GM06990 (cell line): Measurements from ENCODE around the gene ATXN7L1.

Experiments
- DNase-seq: peaks from one replicate; pipeline ENCODE4 v3.0.0-alpha.2; 2011; ENCODE audit not compliant: insufficient read length; ENCODE audit errors: extremely low read depth
- H3K27me3 ChIP-seq: replicated peaks from 2 replicates; pipeline ENCODE4 v1.6.0; 2011; ENCODE audit warnings: low read length; ENCODE audit not compliant: control insufficient read depth, insufficient read depth
- H3K36me3 ChIP-seq: 2 replicates; pipeline ENCODE4 v1.5.1; 2011; ENCODE audit warnings: low read length; ENCODE audit not compliant: control insufficient read depth, insufficient read depth
- H3K4me3 ChIP-seq: replicated peaks from 2 replicates; pipeline ENCODE4 v1.5.1; 2011; ENCODE audit warnings: low read depth, mild to moderate bottlenecking, control low read depth, low read length
- TF ChIP-seq, protein P1 (sequence below): IDR thresholded peaks from 2 replicates; pipeline ENCODE4 v1.5.1; 2011; ENCODE audit warnings: low read length, control low read depth, mild to moderate bottlenecking, inconsistent platforms; ENCODE audit not compliant: insufficient read depth, poor library complexity, severe bottlenecking

ATXN7L1 gene

DNA sequence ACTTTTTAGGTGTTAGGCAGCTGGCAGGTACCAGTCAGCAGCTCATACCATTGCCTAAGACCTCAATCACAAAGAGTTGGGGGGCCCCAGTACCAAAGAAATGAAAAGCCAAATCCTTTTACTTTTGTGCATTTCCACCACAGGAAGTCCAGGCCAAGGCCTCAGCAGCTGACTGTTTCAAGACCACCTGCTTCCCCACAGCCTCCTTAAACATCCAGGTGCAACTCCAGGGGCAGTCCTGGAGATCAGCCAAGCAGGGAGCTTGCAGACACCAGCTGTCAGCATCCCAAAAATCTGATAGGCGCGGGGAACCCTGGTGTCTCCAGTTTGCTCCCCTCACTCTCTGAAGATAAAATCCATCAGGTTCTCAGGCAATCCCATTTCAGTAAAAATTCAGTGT is 203.6 kb downstream of the ATXN7L1 start:
- Histone ChIP-seq H3K36me3 (no peaks in the 10 kb centered on the region), H3K27me3 (no peaks in the 10 kb centered on the region), H3K4me3 (no peak overlapping the region)
- TF ChIP-seq, protein P1, sequence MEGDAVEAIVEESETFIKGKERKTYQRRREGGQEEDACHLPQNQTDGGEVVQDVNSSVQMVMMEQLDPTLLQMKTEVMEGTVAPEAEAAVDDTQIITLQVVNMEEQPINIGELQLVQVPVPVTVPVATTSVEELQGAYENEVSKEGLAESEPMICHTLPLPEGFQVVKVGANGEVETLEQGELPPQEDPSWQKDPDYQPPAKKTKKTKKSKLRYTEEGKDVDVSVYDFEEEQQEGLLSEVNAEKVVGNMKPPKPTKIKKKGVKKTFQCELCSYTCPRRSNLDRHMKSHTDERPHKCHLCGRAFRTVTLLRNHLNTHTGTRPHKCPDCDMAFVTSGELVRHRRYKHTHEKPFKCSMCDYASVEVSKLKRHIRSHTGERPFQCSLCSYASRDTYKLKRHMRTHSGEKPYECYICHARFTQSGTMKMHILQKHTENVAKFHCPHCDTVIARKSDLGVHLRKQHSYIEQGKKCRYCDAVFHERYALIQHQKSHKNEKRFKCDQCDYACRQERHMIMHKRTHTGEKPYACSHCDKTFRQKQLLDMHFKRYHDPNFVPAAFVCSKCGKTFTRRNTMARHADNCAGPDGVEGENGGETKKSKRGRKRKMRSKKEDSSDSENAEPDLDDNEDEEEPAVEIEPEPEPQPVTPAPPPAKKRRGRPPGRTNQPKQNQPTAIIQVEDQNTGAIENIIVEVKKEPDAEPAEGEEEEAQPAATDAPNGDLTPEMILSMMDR = no peak
- no peak for DNase-seq

DNA sequence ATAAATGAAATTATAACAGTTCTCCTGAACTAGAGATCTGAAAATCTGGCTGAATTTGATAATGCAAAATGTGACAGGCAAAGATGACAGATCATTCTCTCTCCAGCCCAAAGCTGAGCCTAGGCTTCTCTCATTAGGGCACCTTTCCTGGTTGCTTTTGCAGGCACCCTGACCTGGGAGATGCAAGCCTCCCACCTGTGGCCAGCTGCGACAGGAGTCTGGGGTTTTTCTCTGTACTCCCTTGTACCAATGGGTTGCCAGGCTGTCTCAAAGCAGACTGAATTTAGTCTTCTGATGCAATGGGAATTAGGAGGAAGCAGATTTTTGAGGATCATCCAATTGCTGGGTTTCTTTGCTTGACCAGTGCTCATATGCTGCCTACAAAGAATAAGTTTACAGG is 210.1 kb downstream of the ATXN7L1 start:
- Histone ChIP-seq H3K4me3 (no peak overlapping the region), H3K36me3 (no peaks in the 10 kb centered on the region; the same call in none of the 2 replicates)
- no peak for DNase-seq

DNA sequence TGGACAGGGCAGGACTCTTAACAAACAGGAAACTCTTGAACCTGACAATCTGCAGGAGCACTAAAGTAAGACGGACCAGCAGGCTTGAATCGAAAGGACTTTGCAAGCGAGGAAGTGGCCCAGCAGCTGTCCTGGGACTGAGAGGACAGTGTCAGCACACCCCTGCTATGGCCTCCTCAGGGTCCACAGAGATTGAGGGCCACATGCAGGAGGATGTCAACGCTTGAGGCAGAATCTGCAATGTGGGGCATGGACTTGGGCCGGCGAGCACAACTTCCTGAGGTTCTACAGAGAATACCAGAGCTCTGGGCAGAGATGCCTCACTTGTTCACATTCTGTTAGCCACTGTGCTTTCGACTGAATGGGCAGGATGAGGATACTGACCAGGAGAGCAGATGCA is 210.7 kb downstream of the ATXN7L1 start:
- DNase-seq = no peak
- TF ChIP-seq, protein P1 = no peak
- Histone ChIP-seq H3K4me3 (no peak overlapping the region), H3K27me3 (no peaks in the 10 kb centered on the region), H3K36me3 (no peaks in the 10 kb centered on the region; the same call in none of the 2 replicates)

More for the DNA sequence above, 210.1 kb downstream of the ATXN7L1 start:
- TF ChIP-seq, protein P1 = no peak
- H3K27me3 ChIP-seq = no peaks in the 10 kb centered on the region

DNA sequence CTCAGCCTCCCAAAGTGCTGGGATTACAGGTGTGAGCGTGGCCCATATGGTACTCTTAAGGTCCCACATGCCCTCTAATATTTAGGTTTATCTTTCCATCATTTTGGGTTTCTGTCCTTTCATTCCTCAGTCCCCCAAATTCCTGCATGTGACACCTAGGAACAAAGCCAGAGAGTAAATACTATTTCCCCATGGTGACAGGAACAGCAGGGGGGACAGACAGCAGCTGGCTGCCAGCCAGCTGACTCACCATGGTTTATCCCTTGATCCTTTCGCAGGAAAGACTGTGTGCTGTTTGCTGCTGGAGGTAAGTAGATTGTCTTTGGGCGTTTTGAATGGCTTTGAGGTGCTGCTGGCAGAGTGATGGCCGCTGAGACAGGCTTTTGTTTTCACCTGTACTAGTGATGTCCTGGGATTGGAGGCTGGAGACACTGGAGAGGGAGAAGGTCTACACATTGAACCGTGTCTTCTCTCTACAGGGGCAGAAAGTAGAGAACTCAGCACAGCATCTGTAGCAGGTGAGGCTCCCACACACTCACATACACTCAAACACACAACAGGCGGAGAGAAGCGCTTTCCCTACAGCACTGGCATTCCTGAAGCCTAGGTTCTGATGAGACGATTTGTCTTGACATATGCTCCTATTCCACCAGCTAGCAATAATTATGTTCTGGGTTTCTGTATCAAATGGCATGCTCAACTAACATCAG is 211.4 kb downstream of the ATXN7L1 start:
- no peaks in the 10 kb centered on the region; the same call in none of the 2 replicates for H3K36me3 ChIP-seq
- no peaks in the 10 kb centered on the region for H3K27me3 ChIP-seq
- TF ChIP-seq, protein P1 = no peak
- DNase-seq = no peak
- H3K4me3 ChIP-seq = no peak overlapping the region

DNA sequence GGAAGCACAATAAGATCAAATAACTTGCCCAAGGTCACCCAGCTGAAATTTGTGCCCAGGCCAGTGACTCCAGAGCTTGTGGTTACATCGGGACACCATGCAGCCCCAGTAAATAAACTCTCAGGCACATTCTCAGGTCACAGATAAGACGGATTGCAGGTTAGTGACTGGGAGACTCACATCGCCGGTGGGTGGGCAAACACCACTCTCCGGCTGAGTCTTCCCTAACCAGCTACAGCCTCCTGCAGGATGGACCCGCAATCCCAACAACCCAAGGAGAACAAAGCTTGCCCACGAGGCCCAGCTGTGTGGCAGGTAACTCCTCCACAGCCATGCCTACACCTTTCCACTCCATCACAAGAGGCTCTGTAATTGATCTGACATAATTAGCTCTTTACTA is 213.4 kb downstream of the ATXN7L1 start:
- DNase-seq = no peak
- no peaks in the 10 kb centered on the region for H3K27me3 ChIP-seq
- no peak overlapping the region for H3K4me3 ChIP-seq
- TF ChIP-seq, protein P1 = no peak
- no peaks in the 10 kb centered on the region; the same call in none of the 2 replicates for H3K36me3 ChIP-seq
